Mammary epithelial cell (primary cell): ENCODE results near the gene INPP4B.

Experiments
- CTCF ChIP-seq, 2 donors: IDR thresholded peaks in 1 of 2; conservative IDR thresholded peaks in 1 of 2; 2 replicates each; pipeline ENCODE4 v1.5.1; 2011 to 2012; ENCODE audit warnings: inconsistent platforms in 2 of 2, low read length in 2 of 2, mild to moderate bottlenecking in 2 of 2, control low read depth in 1 of 2, low read depth in 1 of 2; ENCODE audit not compliant: insufficient read depth in 1 of 2; ENCODE audit errors: extremely low read depth in 1 of 2
- EZH2 ChIP-seq: IDR thresholded peaks from 2 replicates; pipeline ENCODE4 v1.6.1; 2012; ENCODE audit warnings: low read length, inconsistent platforms, borderline replicate concordance

- TF ChIP-seq EZH2 = no peak
- no peak for TF ChIP-seq CTCF (conservative IDR thresholded peaks at IDR 0.05 in 1 of 2, IDR thresholded peaks at IDR 0.05 in 1 of 2; ENCODE audit: extremely low read depth in 1 of 2, insufficient read depth in 1 of 2, low read depth in 1 of 2, low read length in 2 of 2)
Observed at GRCh38 chr4:142287371-142287770, 558.7 kb downstream of the INPP4B start.
